Lung microvascular endothelial cell (primary cell): ENCODE data around the gene FRMD8. TPM values are rescaled to one million over a fixed set of nuclear protein-coding genes. Genes with fewer than 3 reads are reported as not detected.
"Not testable (repeated sequence)": the region's sequence is repeated elsewhere in the genome, so short reads cannot be mapped to it uniquely, and the experiment has no call there.

Experiments
- DNase-seq, 2 donors: peaks; one replicate each; pipeline versions ENCODE4 v3.0.0 to v3.0.0-alpha.2; 2010; ENCODE audit warnings: low read depth in 2 of 2
- total RNA-seq: library from RNA; depleted of rRNA; stranded (reverse); fragments of >200 nt; gene quantifications from 2 replicates; pipeline ENCODE4 v1.2.1, GENCODE V29; 2014

FRMD8 gene
- total RNA-seq, 1 donor from 2014 or later, result 82.9 TPM

- no peak for DNase-seq
These were observed 7.2 kb downstream of the FRMD8 start for GRCh38 chr11:65393513-65394079.

DNA sequence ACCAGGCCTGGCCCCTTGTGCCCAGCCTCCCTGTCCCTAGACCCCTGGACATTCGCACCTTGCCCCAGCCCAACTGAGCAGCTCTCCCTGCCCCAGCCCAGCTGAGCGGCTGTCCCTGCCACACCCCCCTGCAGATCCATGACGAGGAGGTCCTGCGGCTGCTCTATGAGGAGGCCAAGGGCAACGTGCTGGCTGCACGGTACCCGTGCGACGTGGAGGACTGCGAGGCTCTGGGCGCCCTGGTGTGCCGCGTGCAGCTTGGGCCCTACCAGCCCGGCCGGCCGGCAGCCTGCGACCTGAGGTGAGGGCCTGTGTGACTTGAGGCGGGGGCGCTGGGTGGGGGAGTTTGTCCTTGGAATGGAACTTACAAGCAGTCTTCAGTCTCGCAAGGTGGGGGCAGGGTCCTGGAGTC is 7.7 kb downstream of the FRMD8 start:
- no peak for DNase-seq

DNA sequence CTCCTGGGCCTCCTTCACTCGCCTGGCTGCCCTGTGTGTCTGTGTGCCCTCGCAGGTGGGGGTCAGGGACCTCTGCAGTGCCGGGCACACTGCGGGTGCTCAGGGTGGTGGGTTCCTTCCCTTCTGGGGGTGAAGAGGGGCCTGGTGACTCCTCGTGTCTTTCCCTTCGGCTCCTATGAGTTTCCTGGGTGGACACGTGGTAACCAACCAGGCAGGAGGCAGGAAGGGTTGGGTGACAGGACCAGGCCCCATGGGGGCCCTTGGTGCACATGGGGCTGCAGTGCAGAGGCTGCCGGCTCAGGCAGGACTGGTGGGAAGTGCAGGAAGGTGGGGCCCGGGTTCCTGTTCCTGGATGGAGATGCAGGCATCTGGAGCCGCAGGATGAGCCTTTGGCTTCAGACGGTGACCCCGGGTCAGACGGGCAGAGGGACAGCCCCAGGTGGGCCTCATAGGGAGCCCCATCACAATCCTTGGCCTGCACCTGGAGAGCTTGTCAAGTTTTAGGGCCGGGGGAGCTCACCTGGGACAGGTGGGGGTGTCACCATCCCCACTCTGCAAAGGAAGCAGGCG is 9.6 kb downstream of the FRMD8 start:
- no peak for DNase-seq

DNA sequence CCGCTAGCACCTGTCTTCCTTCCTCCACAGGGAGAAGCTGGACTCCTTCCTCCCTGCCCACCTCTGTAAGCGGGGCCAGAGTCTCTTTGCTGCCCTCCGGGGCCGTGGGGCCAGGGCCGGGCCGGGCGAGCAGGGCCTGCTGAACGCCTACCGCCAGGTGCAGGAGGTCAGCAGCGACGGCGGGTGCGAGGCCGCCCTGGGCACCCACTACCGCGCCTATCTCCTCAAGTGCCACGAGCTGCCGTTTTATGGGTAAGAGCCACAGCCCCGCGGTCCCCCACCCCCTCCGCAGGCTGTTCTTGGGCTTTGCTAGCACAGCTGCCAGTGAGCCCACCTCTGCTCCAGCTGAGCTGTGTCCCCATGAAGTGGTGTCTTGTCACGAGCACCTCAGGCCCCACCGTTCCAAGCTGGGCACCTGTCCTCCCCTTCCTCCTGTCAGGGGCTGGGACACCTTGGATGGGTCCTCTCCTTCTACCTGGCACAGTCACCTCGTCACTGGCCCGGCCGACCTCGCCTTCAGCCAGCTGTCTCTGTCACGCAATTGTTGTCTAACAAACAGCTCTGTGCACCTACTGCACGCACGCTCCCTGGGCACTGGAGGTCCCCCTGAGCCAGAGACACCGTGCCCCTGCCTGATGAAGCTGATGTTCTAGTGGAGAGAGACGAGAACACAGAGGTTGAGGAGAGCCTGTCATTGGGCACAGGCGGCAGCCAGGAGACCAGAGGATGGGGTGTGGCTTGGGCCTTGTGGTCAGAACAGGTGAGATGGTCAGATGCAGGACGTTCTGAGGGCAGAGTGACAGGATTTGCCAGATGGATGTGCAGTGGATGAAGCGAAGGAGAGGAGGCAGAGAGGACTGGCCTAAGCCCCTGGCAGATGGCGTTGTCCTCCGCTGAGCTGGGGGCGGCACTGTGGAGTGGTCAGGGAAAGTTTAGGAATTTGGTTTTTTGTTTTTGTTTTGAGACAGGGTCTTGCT is 10.6 kb downstream of the FRMD8 start:
- DNase-seq, result no peak

GRCh38 chr11:65398362-65398910 is 12.0 kb downstream of the FRMD8 start:
- no peak for DNase-seq

DNA sequence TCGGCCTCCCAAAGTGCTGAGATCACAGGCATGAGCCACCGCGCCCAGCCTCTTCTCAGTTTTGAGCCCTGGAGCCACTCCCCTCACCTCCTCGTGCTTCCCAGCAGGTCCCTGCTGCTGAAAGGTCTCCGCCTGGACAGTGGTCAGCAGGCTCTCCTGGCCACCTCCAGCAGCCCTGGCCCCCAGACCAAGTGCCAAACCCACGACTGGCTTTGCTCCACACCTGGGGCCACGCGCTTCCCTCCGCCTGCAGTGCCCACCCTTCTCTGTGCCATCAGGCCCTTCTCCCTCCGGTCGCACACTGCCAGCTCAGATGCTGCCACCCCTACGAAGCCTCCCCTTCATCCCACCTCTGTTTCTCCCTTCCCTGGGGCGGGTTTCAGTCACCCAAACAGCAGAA is 12.8 kb downstream of the FRMD8 start:
- no peak for DNase-seq

DNA sequence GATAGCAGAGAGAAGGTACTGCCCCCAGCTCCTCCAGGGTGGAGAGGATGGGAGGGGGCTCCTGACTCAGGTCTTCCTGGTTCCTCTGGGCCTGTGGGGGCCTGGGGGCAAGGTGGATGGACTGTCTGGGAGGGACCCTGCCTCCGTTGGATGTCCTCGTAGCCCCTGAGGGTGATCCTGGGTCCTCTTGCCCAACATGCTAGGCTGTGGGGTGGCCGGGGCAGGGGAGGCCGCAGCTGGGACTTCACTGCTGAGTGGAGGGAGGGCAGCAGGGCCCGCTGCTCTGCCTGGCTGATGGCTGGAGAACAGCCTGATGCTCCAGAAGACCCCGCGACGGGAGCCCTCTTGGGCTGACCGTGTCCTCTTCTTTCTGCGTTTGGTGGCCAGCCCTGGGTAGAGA is 13.4 kb downstream of the FRMD8 start:
- DNase-seq, result no peak

- DNase-seq, result no peak
These were observed 14.1 kb downstream of the FRMD8 start for GRCh38 chr11:65400307-65401072.

GRCh38 chr11:65401073-65401802 is 14.8 kb downstream of the FRMD8 start:
- DNase-seq, result no peak

- no peak for DNase-seq
These were observed 15.4 kb downstream of the FRMD8 start for GRCh38 chr11:65401803-65402248.

DNA sequence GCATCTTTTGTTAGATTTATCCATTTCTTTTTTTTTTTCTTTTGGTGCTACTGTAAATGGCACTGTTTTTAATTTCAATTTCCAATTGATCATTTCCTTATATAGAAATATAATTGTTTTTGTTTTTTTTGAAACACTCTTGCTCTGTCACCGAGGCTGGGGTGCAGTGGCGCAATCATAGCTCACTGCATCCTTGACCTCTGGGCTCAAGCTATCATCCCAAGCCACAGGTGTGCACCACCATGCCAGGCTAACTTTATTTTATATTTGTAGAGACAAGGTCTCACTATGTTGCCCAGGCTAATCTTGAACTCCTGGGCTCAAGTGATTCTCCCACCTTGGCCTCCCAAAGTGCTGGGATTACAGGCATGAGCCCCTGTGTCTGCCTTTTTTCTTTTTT is 16.4 kb downstream of the FRMD8 start:
- DNase-seq, result no peak

GRCh38 chr11:65403607-65404121 is 17.2 kb downstream of the FRMD8 start:
- DNase-seq, result peak; percentile 40 to 59

GRCh38 chr11:65404210-65404609 is 17.8 kb downstream of the FRMD8 start:
- DNase-seq, result no peak

GRCh38 chr11:65404638-65405339 is 18.4 kb downstream of the FRMD8 start:
- peak; percentile 55 to 85 for DNase-seq

DNA sequence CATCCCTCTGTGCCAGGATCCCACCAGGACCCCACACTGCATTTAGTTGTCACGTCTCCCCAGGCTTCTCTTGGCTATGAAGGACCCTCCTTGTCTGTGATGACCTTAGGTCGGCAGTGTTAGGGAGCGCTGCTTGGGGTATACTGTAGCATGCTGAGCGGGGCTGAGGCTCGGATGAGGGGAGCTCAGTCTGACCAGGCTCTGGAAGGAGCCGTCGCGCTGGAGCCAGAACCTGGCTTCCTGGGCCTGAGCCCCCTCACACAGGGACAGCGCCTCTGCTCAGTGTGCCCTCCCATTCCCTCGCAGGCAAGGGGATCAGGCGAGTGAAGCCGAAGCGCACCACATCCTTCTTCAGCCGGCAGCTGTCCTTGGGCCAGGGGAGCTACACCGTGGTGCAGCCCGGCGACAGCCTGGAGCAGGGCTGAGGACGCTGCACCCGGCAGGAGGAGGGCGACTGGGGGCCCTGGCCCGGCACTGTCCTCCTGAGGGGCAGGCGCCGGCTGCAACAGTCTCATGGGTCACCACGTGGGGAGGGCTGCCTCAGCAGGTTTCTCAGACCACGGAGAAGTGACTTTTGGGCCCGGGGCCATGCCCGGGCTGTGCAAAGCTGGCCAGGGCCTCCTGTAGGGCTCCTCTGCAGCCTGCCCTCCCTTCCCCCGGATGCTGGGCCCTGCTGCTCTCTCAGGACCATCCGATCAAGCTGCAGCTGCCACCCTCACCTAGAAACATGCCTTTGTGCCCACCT is 24.7 kb downstream of the FRMD8 start:
- DNase-seq, result no peak

- no peak for DNase-seq
These were observed 25.2 kb downstream of the FRMD8 start for GRCh38 chr11:65411681-65412070.

- DNase-seq, result no peak
These were observed 26.0 kb downstream of the FRMD8 start for GRCh38 chr11:65412271-65413076.

DNA sequence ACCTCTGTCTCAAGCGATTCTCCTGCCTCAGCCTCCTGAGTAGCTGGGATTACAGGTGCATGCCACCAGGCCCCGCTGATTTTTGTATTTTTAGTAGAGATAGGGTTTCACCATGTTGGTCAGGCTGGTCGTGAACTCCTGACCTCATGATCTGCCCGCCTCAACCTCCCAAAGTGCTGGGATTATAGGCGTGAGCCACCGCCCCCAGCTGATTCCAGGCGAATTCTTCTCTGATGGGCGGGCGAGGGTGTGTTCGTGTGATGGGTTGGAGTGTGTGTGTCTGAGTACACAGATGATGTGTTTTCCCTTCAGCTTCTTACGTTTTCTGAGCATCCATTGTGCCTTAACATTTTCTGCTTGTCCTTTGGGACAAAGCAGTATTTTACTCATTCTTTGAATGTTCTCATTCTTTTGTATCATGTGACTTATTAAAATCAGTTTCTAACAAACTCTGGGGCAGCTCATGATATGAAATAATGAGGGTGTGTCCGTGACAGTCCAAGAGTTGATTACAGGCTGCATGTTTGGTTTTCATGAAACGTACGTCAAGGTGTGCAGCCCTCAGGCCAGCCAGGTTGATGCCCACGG is 26.7 kb downstream of the FRMD8 start:
- not testable (repeated sequence) for DNase-seq
